ENCODE measurements around the gene NNT.
"Not testable (repeated sequence)": the region's sequence is repeated elsewhere in the genome, so short reads cannot be mapped to it uniquely, and the experiment has no call there.

The NNT gene

DNA sequence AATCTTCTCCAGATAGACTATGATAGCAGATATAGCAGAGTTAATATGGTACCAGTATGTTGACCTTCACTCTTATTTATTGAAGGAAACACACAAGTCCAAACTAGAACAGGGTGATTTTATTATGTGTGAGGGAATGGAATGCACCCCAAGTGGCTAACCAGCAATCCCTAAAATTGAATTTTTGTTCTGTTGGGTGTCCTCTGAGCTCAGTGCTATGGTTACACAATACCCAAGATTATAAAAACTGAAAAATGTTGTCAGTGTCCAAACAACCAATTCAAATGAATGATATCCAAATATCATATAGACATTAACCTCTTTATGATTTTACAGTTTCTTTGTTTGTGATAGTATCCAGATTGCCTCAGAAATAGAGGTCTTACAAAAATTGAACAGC lies 60.9 kb downstream of the NNT start:
- no peak overlapping the region for H3K27ac Mint-ChIP-seq
- H3K36me3 Mint-ChIP-seq: peaks cover 39% of the 10 kb centered on the region
- H3K4me1 Mint-ChIP-seq: peaks cover 12% of the 10 kb centered on the region

DNA sequence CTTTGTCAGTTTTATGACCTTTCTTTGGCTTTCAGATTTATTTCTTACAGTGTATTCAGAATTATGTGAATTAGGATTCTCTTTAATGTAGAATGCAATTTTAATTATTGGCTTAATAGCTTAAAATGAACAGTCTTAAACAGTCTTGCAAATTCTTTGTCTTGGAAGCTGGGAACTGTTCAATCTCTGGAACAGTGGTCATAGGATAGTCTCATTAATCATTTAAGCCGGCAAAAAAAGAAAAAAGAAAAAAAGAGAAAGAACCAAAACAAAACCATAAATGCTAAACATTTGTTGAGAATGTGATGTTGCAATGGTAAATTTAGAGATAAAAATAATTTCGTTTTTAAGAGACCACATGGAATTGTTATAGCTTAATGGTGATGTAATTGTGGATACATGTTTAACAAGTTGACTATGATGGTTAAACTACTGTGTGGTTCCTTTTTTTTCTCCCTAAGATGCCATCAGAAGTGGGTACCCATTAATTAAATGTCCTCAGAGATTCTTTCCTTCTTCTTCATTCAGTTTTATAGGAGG lies 61.6 kb downstream of the NNT start:
- H3K27ac Mint-ChIP-seq: no peak overlapping the region
- H3K4me3 Mint-ChIP-seq: no peak overlapping the region
- H3K27me3 Mint-ChIP-seq: no peaks in the 10 kb centered on the region
- H3K4me1 Mint-ChIP-seq: peaks cover 12% of the 10 kb centered on the region
- H3K36me3 Mint-ChIP-seq: peaks cover 37% of the 10 kb centered on the region
- H3K9me3 Mint-ChIP-seq: peaks cover 4% of the 10 kb centered on the region

More for the DNA sequence above, 60.9 kb downstream of the NNT start:
- Mint-ChIP-seq H3K27me3 (no peaks in the 10 kb centered on the region), H3K4me3 (no peak overlapping the region), H3K9me3 (peaks cover 4% of the 10 kb centered on the region)

DNA sequence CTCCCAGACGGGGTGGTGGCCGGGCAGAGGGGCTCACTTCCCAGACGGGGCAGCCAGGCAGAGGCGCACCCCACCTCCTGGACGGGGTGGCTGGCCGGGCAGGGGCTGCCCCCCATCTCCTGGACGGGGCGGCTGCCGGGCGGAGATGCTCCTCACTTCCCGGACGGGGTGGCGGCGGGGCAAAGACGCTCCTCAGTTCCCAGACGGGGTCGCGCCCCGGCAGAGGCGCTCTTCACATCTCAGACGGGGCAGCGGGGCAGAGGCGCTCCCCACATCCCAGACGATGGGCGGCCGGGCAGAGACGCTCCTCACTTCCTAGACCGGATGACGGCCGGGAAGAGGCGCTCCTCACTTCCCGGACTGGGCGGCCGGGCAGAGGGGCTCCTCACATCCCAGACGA lies 62.8 kb downstream of the NNT start:
- peaks cover 32% of the 10 kb centered on the region for H3K36me3 Mint-ChIP-seq
- not testable (repeated sequence) for H3K27me3 Mint-ChIP-seq, H3K9me3 Mint-ChIP-seq, H3K27ac Mint-ChIP-seq, H3K4me3 Mint-ChIP-seq
- peaks cover 18% of the 10 kb centered on the region for H3K4me1 Mint-ChIP-seq

DNA sequence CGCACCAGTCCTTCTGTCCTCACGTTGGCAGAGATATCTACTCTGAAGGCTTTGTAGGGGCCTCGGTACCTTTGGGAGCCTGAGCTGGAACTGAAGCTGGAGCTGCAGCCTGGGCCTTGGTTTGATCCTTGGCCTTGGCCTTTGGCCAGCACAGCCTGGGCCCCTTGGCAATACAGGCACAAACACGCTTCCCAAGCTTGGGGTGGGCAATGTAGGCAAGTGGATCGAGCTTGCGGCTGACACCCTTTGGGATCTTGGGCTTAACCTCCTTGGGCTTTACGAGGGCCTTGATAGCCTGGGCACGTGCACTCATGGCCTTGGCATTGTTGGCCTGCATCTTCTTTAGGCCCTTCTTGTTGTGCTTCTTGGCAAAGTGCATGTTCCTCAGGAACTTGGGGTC lies 63.7 kb downstream of the NNT start:
- Mint-ChIP-seq H3K4me1 (peaks cover 20% of the 10 kb centered on the region), H3K36me3 (peaks cover 33% of the 10 kb centered on the region)
- H3K9me3 Mint-ChIP-seq, H3K4me3 Mint-ChIP-seq, H3K27me3 Mint-ChIP-seq, H3K27ac Mint-ChIP-seq: not testable (repeated sequence)

DNA sequence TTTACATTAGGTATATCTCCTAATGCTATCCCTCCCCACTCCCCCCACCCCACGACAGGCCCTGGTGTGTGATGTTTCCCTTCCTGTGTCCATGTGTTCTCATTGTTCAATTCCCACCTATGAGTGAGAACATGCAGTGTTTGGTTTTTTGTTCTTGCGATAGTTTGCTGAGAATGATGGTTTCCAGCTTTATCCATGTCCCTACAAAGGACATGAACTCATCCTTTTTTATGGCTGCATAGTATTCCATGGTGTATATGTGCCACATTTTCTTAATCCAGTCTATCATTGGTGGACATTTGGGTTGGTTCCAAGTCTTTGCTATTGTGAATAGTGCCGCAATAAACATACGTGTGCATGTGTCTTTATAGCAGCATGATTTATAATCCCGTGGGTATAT lies 64.4 kb downstream of the NNT start:
- peaks cover 20% of the 10 kb centered on the region for H3K4me1 Mint-ChIP-seq
- H3K4me3 Mint-ChIP-seq, H3K27me3 Mint-ChIP-seq, H3K9me3 Mint-ChIP-seq, H3K27ac Mint-ChIP-seq: not testable (repeated sequence)
- H3K36me3 Mint-ChIP-seq: peaks cover 32% of the 10 kb centered on the region

DNA sequence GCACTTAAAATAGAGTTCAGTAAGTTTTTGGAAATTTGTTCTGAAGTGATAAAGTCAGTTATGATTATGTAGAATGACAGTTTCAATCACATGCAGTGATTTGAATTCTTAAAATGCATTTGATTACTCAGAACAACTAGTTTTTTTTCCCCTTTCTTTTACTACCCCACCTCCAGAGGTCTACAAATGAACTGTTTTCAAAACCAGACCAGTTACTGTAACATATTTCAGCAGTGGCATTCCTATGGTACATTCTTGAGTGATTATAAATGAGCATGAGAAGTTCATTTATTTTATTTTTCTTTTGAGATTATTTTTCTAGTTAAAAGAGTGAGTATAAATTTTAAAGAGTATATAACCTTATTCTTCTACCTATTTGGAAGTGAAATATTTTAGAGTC lies 71.6 kb downstream of the NNT start:
- Mint-ChIP-seq H3K4me3 (no peak overlapping the region), H3K36me3 (peaks cover 17% of the 10 kb centered on the region), H3K27me3 (no peaks in the 10 kb centered on the region), H3K27ac (no peak overlapping the region), H3K4me1 (peaks cover 14% of the 10 kb centered on the region), H3K9me3 (no peaks in the 10 kb centered on the region)

DNA sequence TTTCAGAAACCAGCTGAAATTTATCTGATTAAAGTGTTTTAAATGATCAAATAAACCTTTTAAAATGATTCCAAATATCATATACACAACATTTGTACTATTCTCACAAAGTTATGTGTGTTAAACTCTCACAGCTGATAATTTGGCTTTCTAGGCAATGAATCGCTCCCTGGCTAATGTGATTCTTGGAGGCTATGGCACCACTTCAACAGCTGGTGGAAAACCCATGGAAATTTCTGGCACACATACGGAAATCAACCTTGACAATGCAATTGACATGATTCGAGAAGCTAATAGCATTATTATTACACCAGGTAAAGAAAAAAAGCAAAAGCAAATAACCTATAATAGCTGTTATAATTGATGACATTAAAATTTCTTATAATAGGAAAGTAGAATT lies 72.4 kb downstream of the NNT start:
- Mint-ChIP-seq H3K9me3 (no peaks in the 10 kb centered on the region), H3K27ac (no peak overlapping the region), H3K4me3 (no peak overlapping the region), H3K27me3 (no peaks in the 10 kb centered on the region), H3K4me1 (peaks cover 10% of the 10 kb centered on the region), H3K36me3 (peaks cover 18% of the 10 kb centered on the region)

DNA sequence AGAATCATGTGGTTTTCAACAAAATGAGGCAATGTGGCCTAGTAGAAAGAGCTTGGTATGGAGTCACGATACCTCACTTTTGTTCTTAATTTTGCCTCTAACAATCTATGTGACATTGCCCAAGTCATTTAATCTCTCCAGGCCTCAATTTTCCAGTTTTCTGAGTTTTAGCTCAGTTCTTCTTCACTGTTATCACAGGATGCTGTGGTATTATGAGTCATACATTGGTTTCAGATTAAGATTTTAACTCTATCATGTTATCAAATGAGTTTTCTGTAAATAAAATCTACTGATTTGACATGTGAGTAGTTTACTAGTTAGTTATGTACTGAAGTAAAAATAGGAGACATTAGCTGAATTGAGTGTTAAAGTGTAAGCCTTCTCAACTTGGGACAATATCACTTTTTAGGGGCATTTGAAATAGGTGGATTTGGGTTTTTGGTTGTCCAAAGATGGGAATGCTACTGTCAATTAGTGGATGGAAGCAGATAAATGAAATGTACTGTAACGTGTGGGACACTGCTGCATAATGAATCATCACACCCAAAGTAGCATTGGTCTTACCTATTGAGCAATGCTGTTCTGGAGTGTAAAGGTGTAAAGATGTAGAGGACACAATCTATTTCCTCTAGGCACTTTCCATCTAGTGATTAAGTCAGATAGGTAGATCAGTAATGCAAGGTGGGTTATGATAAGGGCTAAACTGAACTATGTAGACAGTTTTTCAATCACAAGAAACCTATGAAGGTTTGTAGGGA lies 73.3 kb downstream of the NNT start:
- Mint-ChIP-seq H3K4me3 (no peak overlapping the region), H3K9me3 (no peaks in the 10 kb centered on the region), H3K27me3 (no peaks in the 10 kb centered on the region), H3K27ac (no peak overlapping the region), H3K36me3 (peaks cover 16% of the 10 kb centered on the region), H3K4me1 (peaks cover 5% of the 10 kb centered on the region)

DNA sequence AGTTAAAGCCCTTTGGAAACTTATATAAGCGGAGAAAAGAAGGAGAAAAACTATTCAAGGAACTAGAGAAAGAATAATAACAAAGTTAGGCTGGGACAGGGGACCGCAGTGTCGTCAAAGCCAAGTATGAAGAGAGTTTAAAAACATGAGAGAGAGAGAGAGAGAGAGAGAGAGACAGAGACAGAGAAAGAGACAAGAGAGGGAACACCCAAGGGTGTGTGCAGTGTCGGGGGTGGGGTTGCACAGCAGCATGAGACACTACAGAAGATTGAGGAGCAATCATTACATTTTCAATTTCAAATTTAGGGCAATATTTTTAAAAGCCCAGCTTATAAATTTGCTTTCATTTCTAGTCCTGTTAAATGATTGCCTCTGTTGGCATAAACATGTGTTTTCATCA lies 74.3 kb downstream of the NNT start:
- no peaks in the 10 kb centered on the region for H3K9me3 Mint-ChIP-seq
- H3K36me3 Mint-ChIP-seq: peaks cover 10% of the 10 kb centered on the region
- peaks cover 4% of the 10 kb centered on the region for H3K4me1 Mint-ChIP-seq

DNA sequence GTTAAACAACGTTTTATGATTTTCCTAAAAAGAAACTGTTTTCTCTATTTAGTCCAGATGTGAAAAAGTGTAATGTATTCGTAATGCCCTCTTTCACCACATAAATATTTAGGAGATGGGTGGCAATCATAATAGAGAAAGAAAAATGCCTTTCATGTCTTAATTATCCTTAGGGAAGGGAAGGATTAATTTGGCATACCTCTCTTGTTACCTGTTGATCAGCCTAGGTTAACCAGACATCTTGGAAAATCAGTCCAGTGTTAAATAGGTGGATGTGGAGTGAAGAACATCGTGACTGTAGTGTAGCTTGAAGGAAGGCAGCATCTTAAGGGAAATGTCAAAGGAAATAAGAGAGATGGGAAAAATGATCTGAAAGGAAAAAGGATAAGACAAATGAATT lies 76.2 kb downstream of the NNT start:
- peaks cover 6% of the 10 kb centered on the region for H3K4me1 Mint-ChIP-seq
- no peak overlapping the region for H3K4me3 Mint-ChIP-seq
- H3K27ac Mint-ChIP-seq: no peak overlapping the region
- no peaks in the 10 kb centered on the region for H3K9me3 Mint-ChIP-seq
- no peaks in the 10 kb centered on the region for H3K27me3 Mint-ChIP-seq
- peaks cover 13% of the 10 kb centered on the region for H3K36me3 Mint-ChIP-seq

More for the DNA sequence above, 74.3 kb downstream of the NNT start:
- Mint-ChIP-seq H3K4me3 (no peak overlapping the region), H3K27me3 (no peaks in the 10 kb centered on the region), H3K27ac (no peak overlapping the region)

DNA sequence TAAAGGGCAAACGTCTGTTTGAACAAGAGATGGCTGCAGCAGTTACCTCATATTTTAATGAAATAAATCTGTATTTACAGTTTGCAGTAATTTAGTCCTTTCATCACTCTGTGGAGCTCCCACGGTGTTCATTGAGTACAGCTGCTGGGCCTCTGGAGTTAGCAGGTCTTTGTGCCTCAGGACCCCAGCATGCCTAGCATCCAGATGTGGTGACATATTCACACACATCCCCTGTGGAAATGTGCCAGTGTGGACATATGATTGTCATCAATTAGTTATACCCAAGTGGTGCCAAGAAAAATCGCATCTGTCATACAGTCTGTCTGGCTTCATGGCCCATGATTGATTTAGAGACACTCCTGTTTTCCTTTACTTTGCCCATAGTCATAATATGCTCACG lies 77.3 kb downstream of the NNT start:
- H3K27me3 Mint-ChIP-seq: no peaks in the 10 kb centered on the region
- peaks cover 15% of the 10 kb centered on the region for H3K36me3 Mint-ChIP-seq
- no peak overlapping the region for H3K27ac Mint-ChIP-seq
- H3K9me3 Mint-ChIP-seq: no peaks in the 10 kb centered on the region
- H3K4me1 Mint-ChIP-seq: peaks cover 4% of the 10 kb centered on the region
- H3K4me3 Mint-ChIP-seq: no peak overlapping the region

DNA sequence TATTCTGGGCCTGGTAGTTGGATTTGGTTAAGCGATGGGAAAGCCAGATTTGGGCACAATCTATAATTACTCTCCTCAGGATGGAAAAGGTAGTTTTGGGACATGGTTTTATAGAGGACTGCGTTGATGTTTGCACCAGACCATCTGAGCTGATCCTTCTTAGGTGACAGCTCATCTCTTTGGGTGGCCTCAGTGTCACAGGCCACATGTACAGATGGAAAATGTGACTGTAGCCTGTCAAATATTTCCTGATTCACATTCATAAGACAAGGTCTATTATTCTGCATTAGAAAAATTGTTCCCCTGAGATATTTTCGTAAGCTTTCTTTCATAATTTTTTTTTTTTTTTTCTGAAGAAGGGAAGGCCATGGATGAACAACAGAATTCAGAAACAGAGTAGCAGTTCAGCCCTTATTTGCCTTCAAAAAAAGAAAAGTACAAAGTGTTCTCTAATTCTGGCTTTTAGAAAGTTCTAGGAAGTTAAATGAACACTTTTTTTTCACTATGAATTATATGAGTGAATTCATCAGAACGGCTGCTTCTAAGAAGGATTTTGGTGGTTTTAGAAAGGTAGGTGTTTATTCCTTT lies 81.0 kb downstream of the NNT start:
- H3K36me3 Mint-ChIP-seq: peaks cover 27% of the 10 kb centered on the region
- no peak overlapping the region for H3K27ac Mint-ChIP-seq
- H3K9me3 Mint-ChIP-seq: peaks cover 5% of the 10 kb centered on the region
- peaks cover 11% of the 10 kb centered on the region for H3K4me1 Mint-ChIP-seq
- H3K4me3 Mint-ChIP-seq: no peak overlapping the region
- no peaks in the 10 kb centered on the region for H3K27me3 Mint-ChIP-seq

DNA sequence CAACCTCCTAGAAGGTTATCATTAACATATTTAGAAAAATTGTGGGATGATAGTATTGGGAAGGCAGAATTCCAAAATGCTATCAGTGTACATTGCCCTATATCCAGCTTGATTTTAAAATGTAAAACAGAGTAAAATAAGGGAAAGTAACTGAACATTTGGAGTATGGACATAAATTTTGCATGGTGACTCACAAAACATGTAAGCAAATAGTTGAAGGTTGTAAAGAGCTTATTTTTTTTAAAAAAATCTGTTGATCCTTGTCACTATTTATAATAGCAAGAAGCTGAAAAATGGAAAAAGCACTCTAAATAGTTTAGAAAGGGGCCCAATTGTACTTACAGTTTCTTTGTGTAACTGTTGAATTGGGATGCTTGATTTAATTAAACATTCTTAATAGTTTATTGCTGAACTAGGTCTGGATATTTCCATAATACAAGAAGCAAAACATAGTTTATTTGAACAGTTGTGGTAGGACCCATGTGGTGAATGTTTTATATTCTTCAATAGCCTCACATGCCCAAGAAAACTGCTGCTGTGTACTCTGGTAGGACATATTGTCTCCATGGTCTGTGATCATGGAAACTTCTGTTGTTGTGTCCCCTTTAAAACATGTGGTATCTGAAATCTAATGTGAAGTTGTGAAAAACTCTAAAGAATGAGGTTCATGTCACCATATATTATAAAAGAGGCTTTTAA lies 82.4 kb downstream of the NNT start:
- Mint-ChIP-seq H3K36me3 (peaks cover 36% of the 10 kb centered on the region), H3K4me3 (no peak overlapping the region), H3K4me1 (peaks cover 19% of the 10 kb centered on the region), H3K27me3 (no peaks in the 10 kb centered on the region), H3K27ac (no peak overlapping the region), H3K9me3 (peaks cover 5% of the 10 kb centered on the region)

DNA sequence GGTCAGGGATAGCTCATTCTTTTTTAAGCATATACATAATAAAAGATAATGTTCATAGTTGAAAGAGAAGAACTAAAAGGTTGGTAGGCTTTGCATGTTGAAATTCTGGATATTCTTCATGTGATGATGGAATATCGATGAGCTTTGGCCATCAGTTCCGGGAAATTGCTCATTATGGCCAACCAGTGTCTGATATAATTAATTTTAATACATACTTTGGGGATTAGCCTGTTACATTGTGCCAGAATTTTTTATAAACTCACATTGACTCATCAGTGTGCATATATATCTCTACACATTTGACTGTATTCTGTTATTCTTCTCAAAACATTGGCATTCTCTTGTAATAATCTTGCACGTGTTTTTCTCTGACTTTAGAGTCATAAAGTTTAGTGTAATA lies 84.3 kb downstream of the NNT start:
- Mint-ChIP-seq H3K9me3 (peaks cover 5% of the 10 kb centered on the region), H3K27me3 (no peaks in the 10 kb centered on the region), H3K27ac (no peak overlapping the region), H3K4me3 (no peak overlapping the region), H3K36me3 (peaks cover 38% of the 10 kb centered on the region), H3K4me1 (peaks cover 19% of the 10 kb centered on the region)

DNA sequence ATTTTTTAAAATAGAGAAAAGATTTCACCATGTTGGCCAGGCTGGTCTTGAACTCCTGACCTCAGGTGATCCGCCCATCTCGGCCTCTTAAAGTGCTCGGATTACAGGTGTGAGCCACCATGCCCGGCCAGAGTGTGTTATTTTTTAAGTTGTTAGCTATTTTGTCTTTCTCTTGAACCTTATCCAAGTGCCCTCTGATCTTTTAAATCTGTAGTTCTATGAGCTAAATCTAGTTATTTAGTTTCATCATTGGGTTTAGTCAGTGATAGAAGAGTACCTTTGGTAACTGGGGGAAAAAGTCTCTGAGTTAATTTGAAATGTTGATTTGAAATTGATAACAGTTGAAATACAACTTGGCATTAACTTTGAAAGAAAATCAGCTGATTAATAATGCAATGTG lies 88.3 kb downstream of the NNT start:
- no peak overlapping the region for H3K27ac Mint-ChIP-seq
- H3K9me3 Mint-ChIP-seq: peaks cover 21% of the 10 kb centered on the region
- H3K4me3 Mint-ChIP-seq: no peak overlapping the region

DNA sequence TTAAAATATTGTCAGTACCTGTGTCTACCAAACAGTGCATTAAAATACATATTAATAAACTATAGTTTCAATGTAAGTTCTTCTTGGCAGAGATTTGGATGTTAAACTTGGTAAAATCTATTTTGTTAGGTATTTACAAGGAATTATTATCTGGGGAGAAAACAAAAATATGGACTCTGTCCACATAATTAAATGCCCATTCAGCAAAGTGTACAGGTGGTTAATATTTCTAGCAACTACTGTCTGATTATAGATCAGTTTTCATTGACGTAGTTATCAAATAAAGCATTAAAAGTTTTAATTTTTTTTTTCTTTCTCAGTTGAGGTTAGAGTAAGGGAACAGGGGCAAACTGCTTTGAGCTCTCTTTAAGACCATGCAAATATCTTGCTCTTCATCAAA lies 88.9 kb downstream of the NNT start:
- H3K4me3 Mint-ChIP-seq: no peak overlapping the region
- H3K27ac Mint-ChIP-seq: no peak overlapping the region
- H3K4me1 Mint-ChIP-seq: peaks cover 28% of the 10 kb centered on the region
- H3K27me3 Mint-ChIP-seq: no peaks in the 10 kb centered on the region
- peaks cover 21% of the 10 kb centered on the region for H3K9me3 Mint-ChIP-seq
- H3K36me3 Mint-ChIP-seq: peaks cover 54% of the 10 kb centered on the region

More for the DNA sequence above, 88.3 kb downstream of the NNT start:
- peaks cover 55% of the 10 kb centered on the region for H3K36me3 Mint-ChIP-seq
- H3K4me1 Mint-ChIP-seq: peaks cover 28% of the 10 kb centered on the region
- H3K27me3 Mint-ChIP-seq: no peaks in the 10 kb centered on the region
